H9 (cell line): ENCODE data around the gene SNTG2. TPM values are rescaled to one million over a fixed set of nuclear protein-coding genes. Genes with fewer than 3 reads are reported as not detected.

Source experiments
- DNase-seq: peaks from one replicate; pipeline ENCODE4 v3.0.0-alpha.2; 2017
- H2AFZ ChIP-seq: one replicate; pipeline ENCODE4 v1.6.1; 2013; ENCODE audit warnings: mild to moderate bottlenecking, low read length, control low read depth, moderate library complexity
- H2AK5ac ChIP-seq: 2 replicates; pipeline ENCODE4 v1.6.1; 2013; ENCODE audit warnings: low read length, control low read depth, mixed read lengths; ENCODE audit not compliant: insufficient read length
- H2BK120ac ChIP-seq: one replicate; pipeline ENCODE4 v1.6.1; 2013; ENCODE audit warnings: low read depth, mild to moderate bottlenecking, low read length, control low read depth, inconsistent platforms; ENCODE audit not compliant: poor library complexity, severe bottlenecking
- H2BK12ac ChIP-seq: 2 replicates; pipeline ENCODE4 v1.6.1; 2013; ENCODE audit warnings: low read length, control low read depth, mixed read lengths, low read depth; ENCODE audit not compliant: insufficient read length
- H2BK15ac ChIP-seq: 2 replicates; pipeline ENCODE4 v1.6.1; 2013; ENCODE audit warnings: low read depth, low read length, control low read depth
- H2BK20ac ChIP-seq: one replicate; pipeline ENCODE4 v1.6.1; 2013; ENCODE audit warnings: low read depth, mild to moderate bottlenecking, low read length, control low read depth, inconsistent platforms; ENCODE audit not compliant: poor library complexity, severe bottlenecking
- H2BK5ac ChIP-seq: 2 replicates; pipeline ENCODE4 v1.6.1; 2013; ENCODE audit warnings: low read length, control low read depth, mixed read lengths; ENCODE audit not compliant: insufficient read length
- H3K14ac ChIP-seq: 2 replicates; pipeline ENCODE4 v1.6.1; 2013; ENCODE audit warnings: low read length, control low read depth; ENCODE audit not compliant: insufficient read depth
- H3K18ac ChIP-seq: 2 replicates; pipeline ENCODE4 v1.6.1; 2013; ENCODE audit warnings: low read depth, mild to moderate bottlenecking, mixed read lengths, low read length, control low read depth; ENCODE audit not compliant: insufficient read length
- H3K23ac ChIP-seq: 2 replicates; pipeline ENCODE4 v1.6.1; 2013; ENCODE audit warnings: low read length, control low read depth, mixed read lengths, low read depth; ENCODE audit not compliant: insufficient read length
- H3K23me2 ChIP-seq: 2 replicates; pipeline ENCODE4 v1.6.1; 2013; ENCODE audit warnings: low read depth, mild to moderate bottlenecking, mixed read lengths, low read length, control low read depth; ENCODE audit not compliant: insufficient read length, poor library complexity, severe bottlenecking
- H3K27ac ChIP-seq: 2 replicates; pipeline ENCODE4 v1.5.1; 2013; ENCODE audit warnings: low read length, control low read depth, mixed read lengths, low read depth; ENCODE audit not compliant: insufficient read length
- H3K27me3 ChIP-seq: 2 replicates; pipeline ENCODE4 v1.6.1; 2013; ENCODE audit warnings: low read length, control low read depth, inconsistent platforms; ENCODE audit not compliant: insufficient read depth
- H3K4ac ChIP-seq: 2 replicates; pipeline ENCODE4 v1.6.1; 2013; ENCODE audit warnings: low read depth, mild to moderate bottlenecking, control low read depth, inconsistent platforms, low read length, moderate library complexity
- H3K4me1 ChIP-seq: 2 replicates; pipeline ENCODE4 v1.6.1; 2013; ENCODE audit warnings: low read length, control low read depth, inconsistent platforms; ENCODE audit not compliant: insufficient read depth
- H3K4me2 ChIP-seq: 2 replicates; pipeline ENCODE4 v1.6.1; 2013; ENCODE audit warnings: low read length, control low read depth, mixed read lengths; ENCODE audit not compliant: insufficient read length, insufficient read depth
- H3K56ac ChIP-seq: 2 replicates; pipeline ENCODE4 v1.6.1; 2013; ENCODE audit warnings: low read depth, mild to moderate bottlenecking, mixed read lengths, low read length, control low read depth; ENCODE audit not compliant: insufficient read length
- H3K79me1 ChIP-seq: 2 replicates; pipeline ENCODE4 v1.6.1; 2013; ENCODE audit warnings: low read depth, mild to moderate bottlenecking, moderate library complexity, low read length, control low read depth, inconsistent platforms; ENCODE audit not compliant: insufficient read depth, poor library complexity, severe bottlenecking
- H3K79me2 ChIP-seq: 2 replicates; pipeline ENCODE4 v1.6.1; 2013; ENCODE audit warnings: low read length, control low read depth, inconsistent platforms; ENCODE audit not compliant: insufficient read depth
- H3K9ac ChIP-seq: 2 replicates; pipeline ENCODE4 v1.6.1; 2013; ENCODE audit warnings: low read length, control low read depth, mixed read lengths; ENCODE audit not compliant: insufficient read length; ENCODE audit errors: extremely low read depth
- H3K9me3 ChIP-seq: one replicate; pipeline ENCODE4 v1.6.1; 2013; ENCODE audit warnings: low read depth, low read length, inconsistent platforms; ENCODE audit not compliant: control insufficient read depth
- H3T11ph ChIP-seq: one replicate; pipeline ENCODE4 v1.6.1; 2013; ENCODE audit warnings: mild to moderate bottlenecking, low read length, control low read depth, inconsistent platforms
- H4K20me1 ChIP-seq: one replicate; pipeline ENCODE4 v1.6.1; 2013; ENCODE audit not compliant: control insufficient read depth, insufficient read length, insufficient read depth
- H4K5ac ChIP-seq: 2 replicates; pipeline ENCODE4 v1.6.1; 2013; ENCODE audit warnings: low read depth, mild to moderate bottlenecking, mixed read lengths, low read length, control low read depth; ENCODE audit not compliant: insufficient read length
- H4K8ac ChIP-seq: replicated peaks from 2 replicates; pipeline ENCODE4 v1.6.1; 2013; ENCODE audit warnings: low read length, control low read depth, mixed read lengths, low read depth; ENCODE audit not compliant: insufficient read length
- H4K91ac ChIP-seq: 2 replicates; pipeline ENCODE4 v1.6.1; 2013; ENCODE audit warnings: low read depth, mild to moderate bottlenecking, moderate library complexity, mixed read lengths, low read length, control low read depth; ENCODE audit not compliant: insufficient read length
- H3K27ac Mint-ChIP-seq, 3 experiments: 2 replicates in 2 of 3; 3 replicates in 1 of 3; pipeline ENCODE4 v1.8.0; 2020 to 2021; ENCODE audit warnings: mixed read lengths in 3 of 3, mild to moderate bottlenecking in 1 of 3, moderate library complexity in 1 of 3
- H3K27me3 Mint-ChIP-seq: 2 replicates; pipeline ENCODE4 v1.8.0; 2021; ENCODE audit warnings: low read depth, mild to moderate bottlenecking, moderate library complexity, mixed read lengths
- H3K36me3 Mint-ChIP-seq, 3 experiments: 2 replicates in 2 of 3; 3 replicates in 1 of 3; pipeline ENCODE4 v1.8.0; 2020 to 2021; ENCODE audit warnings: low read depth in 3 of 3, mixed read lengths in 3 of 3; ENCODE audit not compliant: insufficient read depth in 1 of 3
- H3K4me1 Mint-ChIP-seq, 2 experiments: 2 replicates each; pipeline ENCODE4 v1.8.0; 2020; ENCODE audit warnings: mixed read lengths in 2 of 2
- H3K4me3 Mint-ChIP-seq, 2 experiments: 2 replicates in 1 of 2; 3 replicates in 1 of 2; pipeline ENCODE4 v1.8.0; 2020 to 2021; ENCODE audit warnings: mild to moderate bottlenecking in 2 of 2, mixed read lengths in 2 of 2, moderate library complexity in 1 of 2
- H3K9me3 Mint-ChIP-seq, 2 experiments: 2 replicates in 1 of 2; 3 replicates in 1 of 2; pipeline ENCODE4 v1.8.0; 2020; ENCODE audit warnings: mild to moderate bottlenecking in 2 of 2, mixed read lengths in 2 of 2, moderate library complexity in 1 of 2
- CTCF ChIP-seq: fragments of 200-600 bp; sonication (generic); conservative IDR thresholded peaks from 3 replicates; pipeline ENCODE4 v1.8.0; 2021; ENCODE audit warnings: antibody characterized with exemption, mild to moderate bottlenecking
- WGBS: extraction: QIAGEN DNeasy Blood & Tissue Kit; methylation state at CpG from one replicate; pipeline ENCODE4 v1.1.7; 2013; ENCODE audit warnings: missing lambda C conversion rate, low lambda C conversion rate, mixed read lengths; ENCODE audit not compliant: insufficient read length; ENCODE audit errors: extremely low coverage; 5-methylcytosine and 5-hydroxymethylcytosine counted together
- total RNA-seq: library from RNA; stranded (reverse); gene quantifications from 2 replicates; pipeline ENCODE4 v1.2.1, GENCODE V29; 2021

SNTG2 gene
- total RNA-seq, 1 experiment from 2014 or later = 13.2 TPM

- H3K79me2 ChIP-seq = no peaks in the 10 kb centered on the region
- peaks cover 0 to 7% of the 10 kb centered on the region in 2 experiments; a peak in 2 of 4 replicates for H3K4me1 Mint-ChIP-seq
- DNase-seq = no peak
- peaks cover 6% of the 10 kb centered on the region for H3K9me3 ChIP-seq
- no peak for TF ChIP-seq CTCF
- no peak overlapping the region for H2BK120ac ChIP-seq
- H3K9ac ChIP-seq = no peak overlapping the region
- no peak overlapping the region for H3K27ac ChIP-seq
- H3K27ac Mint-ChIP-seq = no peak overlapping the region
- no peak overlapping the region for H3K4me2 ChIP-seq
- H2BK12ac ChIP-seq = no peak overlapping the region
- H3K14ac ChIP-seq = no peak overlapping the region
- no peak overlapping the region for H2BK20ac ChIP-seq
- H3K27me3 ChIP-seq = no peaks in the 10 kb centered on the region
- no peak overlapping the region for H3K4me3 Mint-ChIP-seq
- no peak overlapping the region for H2AK5ac ChIP-seq
- no peak overlapping the region for H4K5ac ChIP-seq
- H2AFZ ChIP-seq = no peak overlapping the region
- no CpG with 5 or more reads among the region's 3 CpGs for WGBS
- no peak overlapping the region for H3K18ac ChIP-seq
- no peak overlapping the region for H3T11ph ChIP-seq
- H3K36me3 Mint-ChIP-seq = peaks cover 34 to 56% (median 36%) of the 10 kb centered on the region in 3 experiments
- H3K9me3 Mint-ChIP-seq = peaks cover 32 to 41% of the 10 kb centered on the region in 2 experiments
- H3K56ac ChIP-seq = no peak overlapping the region
- no peak overlapping the region for H4K91ac ChIP-seq
- H3K23ac ChIP-seq = no peak overlapping the region
- H3K79me1 ChIP-seq = no peaks in the 10 kb centered on the region
- H2BK5ac ChIP-seq = no peak overlapping the region
- no peak overlapping the region for H3K4ac ChIP-seq
- H3K27me3 Mint-ChIP-seq = no peaks in the 10 kb centered on the region
- no peak overlapping the region for H4K8ac ChIP-seq
- no peaks in the 10 kb centered on the region for H3K23me2 ChIP-seq
- no peak overlapping the region for H2BK15ac ChIP-seq
- no peaks in the 10 kb centered on the region for H4K20me1 ChIP-seq
- no peaks in the 10 kb centered on the region; the same call in 1 of the 2 replicates for H3K4me1 ChIP-seq
Measured at GRCh38 chr2:1187189-1187588, 236.5 kb downstream of the SNTG2 start.
